ENCODE data around the gene KIF7.

DNA sequence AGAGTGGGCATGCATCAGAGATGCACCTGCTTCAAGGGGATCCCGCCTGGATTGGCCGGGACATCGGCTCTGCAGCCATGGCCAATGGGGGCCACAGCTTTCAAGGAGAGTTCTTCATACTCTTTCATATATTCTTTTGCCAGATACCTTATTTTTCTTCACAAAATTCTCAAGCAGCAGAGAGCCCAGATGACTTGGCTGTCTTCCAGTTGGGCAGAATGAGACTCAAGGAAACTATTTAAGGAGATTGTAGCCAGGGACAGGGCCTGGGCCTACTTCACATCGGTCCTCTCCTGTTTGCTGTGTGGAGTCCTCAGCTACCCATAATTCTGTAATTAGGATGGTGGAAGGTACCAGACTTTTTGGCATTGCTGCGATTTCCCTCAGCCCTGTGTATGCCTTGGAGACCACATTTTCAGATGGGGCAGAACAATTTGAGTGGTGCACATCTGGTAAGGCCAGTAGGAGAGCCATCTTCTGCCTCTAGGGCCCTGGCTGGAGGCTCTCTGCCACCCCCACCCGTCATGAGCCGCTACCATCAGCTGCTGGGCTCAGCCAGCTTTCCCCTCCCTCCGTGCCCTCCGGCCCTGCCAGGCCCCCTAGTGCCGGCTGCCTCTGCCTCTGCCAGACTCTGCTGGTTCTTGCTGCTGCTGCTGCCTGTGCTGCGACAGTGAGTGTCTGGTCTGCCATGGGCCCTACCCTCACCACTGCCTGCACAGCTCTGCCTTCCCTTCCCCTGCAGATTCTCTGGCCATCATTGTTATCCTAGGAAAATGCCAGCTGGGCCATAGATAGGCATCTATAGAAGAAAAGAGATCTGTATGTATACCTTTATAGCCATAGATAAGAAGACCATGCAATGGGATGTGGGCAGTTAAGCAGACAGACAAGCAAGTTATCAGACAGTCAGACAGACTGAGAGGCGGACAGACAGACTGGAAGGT is 17.2 kb upstream of the KIF7 start:
- TF ChIP-seq, protein P1, sequence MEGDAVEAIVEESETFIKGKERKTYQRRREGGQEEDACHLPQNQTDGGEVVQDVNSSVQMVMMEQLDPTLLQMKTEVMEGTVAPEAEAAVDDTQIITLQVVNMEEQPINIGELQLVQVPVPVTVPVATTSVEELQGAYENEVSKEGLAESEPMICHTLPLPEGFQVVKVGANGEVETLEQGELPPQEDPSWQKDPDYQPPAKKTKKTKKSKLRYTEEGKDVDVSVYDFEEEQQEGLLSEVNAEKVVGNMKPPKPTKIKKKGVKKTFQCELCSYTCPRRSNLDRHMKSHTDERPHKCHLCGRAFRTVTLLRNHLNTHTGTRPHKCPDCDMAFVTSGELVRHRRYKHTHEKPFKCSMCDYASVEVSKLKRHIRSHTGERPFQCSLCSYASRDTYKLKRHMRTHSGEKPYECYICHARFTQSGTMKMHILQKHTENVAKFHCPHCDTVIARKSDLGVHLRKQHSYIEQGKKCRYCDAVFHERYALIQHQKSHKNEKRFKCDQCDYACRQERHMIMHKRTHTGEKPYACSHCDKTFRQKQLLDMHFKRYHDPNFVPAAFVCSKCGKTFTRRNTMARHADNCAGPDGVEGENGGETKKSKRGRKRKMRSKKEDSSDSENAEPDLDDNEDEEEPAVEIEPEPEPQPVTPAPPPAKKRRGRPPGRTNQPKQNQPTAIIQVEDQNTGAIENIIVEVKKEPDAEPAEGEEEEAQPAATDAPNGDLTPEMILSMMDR (IDR thresholded peaks at IDR 0.05), result no peak
- TF ChIP-seq POLR2A (IDR thresholded peaks at IDR 0.05), result no peak
